HepG2 (cell line): ENCODE results near the gene CCDC69. TPM values are rescaled to one million over a fixed set of nuclear protein-coding genes. Genes with fewer than 3 reads are reported as not detected.

Experiments used
- ATAC-seq: fragments of 200-7000 bp; cut with Tn5 transposase; 3 replicates; pipeline ENCODE4 v1.9.1; 2020; ENCODE audit warnings: mild to moderate bottlenecking, moderate library complexity
- BruUV-seq: library from RNA; stranded (reverse); fragments of 400-500 nt; replicated peaks from 2 replicates; lab custom pipeline; 2021; lab: Mats Ljungman, UMichigan
- CTCF ChIA-PET: fragments of 300-600 bp; formaldehyde crosslinking; extraction: SDS; loops from one replicate; lab custom pipeline; 2021; ENCODE audit warnings: low total read pairs, inconsistent platforms, low intra/inter-chr PET ratio; lab: Yijun Ruan, JAX
- POLR2A ChIA-PET: fragments of 350-600 bp; sonication (Branson Sonifier 250); formaldehyde crosslinking; loops from one replicate; lab custom pipeline; 2020; ENCODE audit warnings: antibody characterized with exemption, inconsistent platforms; lab: Yijun Ruan, JAX
- DNase-seq: peaks from one replicate; pipeline ENCODE4 v3.0.0-alpha.2; 2015; ENCODE audit warnings: low spot score
- FAIRE-seq: peaks from 3 replicates; lab custom pipeline; 2011; peaks lifted over from hg19 to GRCh38; lab: Jason Lieb, UNC
- H2AFZ ChIP-seq: one replicate; pipeline ENCODE4 v1.6.1; 2011; ENCODE audit warnings: low read length, inconsistent platforms
- H3K27ac ChIP-seq: fragments of 300-600 bp; 3 replicates; pipeline ENCODE4 v1.8.0; 2011; ENCODE audit warnings: mixed run types, mild to moderate bottlenecking, mixed read lengths, low read length, inconsistent platforms; ENCODE audit not compliant: insufficient read depth; ENCODE audit errors: extremely low read length
- H3K27me3 ChIP-seq, 2 experiments: fragments of 200-600 bp in 1 of 2; 2 replicates in 1 of 2; 3 replicates in 1 of 2; pipeline versions ENCODE4 v1.6.0 to v1.8.0; 2011; ENCODE audit warnings: low read length in 2 of 2, mild to moderate bottlenecking in 2 of 2, moderate library complexity in 2 of 2, inconsistent platforms in 1 of 2; ENCODE audit not compliant: insufficient read depth in 2 of 2, control insufficient read depth in 1 of 2
- H3K36me3 ChIP-seq, 2 experiments: fragments of 200-600 bp in 1 of 2; replicated peaks in 1 of 2; 2 replicates in 1 of 2; 3 replicates in 1 of 2; pipeline versions ENCODE4 v1.5.1 to v1.8.0; 2011; ENCODE audit warnings: low read length in 2 of 2, inconsistent platforms in 1 of 2; ENCODE audit not compliant: insufficient read depth in 2 of 2, control insufficient read depth in 1 of 2
- H3K4me1 ChIP-seq: 2 replicates; pipeline ENCODE4 v1.5.1; 2012; ENCODE audit warnings: low read length, inconsistent platforms; ENCODE audit not compliant: insufficient read depth
- H3K4me2 ChIP-seq: 2 replicates; pipeline ENCODE4 v1.6.0; 2011; ENCODE audit warnings: low read depth, low read length, inconsistent platforms
- H3K4me3 ChIP-seq, 3 experiments: fragments of 200-600 bp in 1 of 3; sonication (generic), shearing (Covaris generic) in 1 of 3; replicated peaks in 1 of 3; 2 replicates each; pipeline ENCODE4 v1.5.1; 2011 to 2016; ENCODE audit warnings: low read length in 3 of 3, inconsistent platforms in 2 of 3, low read depth in 2 of 3, mild to moderate bottlenecking in 2 of 3, control low read depth in 1 of 3, mixed read lengths in 1 of 3; ENCODE audit not compliant: insufficient read depth in 1 of 3
- H3K79me2 ChIP-seq: one replicate; pipeline ENCODE4 v1.6.1; 2011; ENCODE audit warnings: low read length, inconsistent platforms; ENCODE audit not compliant: insufficient read depth
- H3K9ac ChIP-seq: 2 replicates; pipeline ENCODE4 v1.6.0; 2011; ENCODE audit warnings: mild to moderate bottlenecking, low read depth, low read length, inconsistent platforms; ENCODE audit not compliant: insufficient read depth
- H3K9me3 ChIP-seq: 2 replicates; pipeline ENCODE4 v1.5.1; 2012; ENCODE audit warnings: mild to moderate bottlenecking, low read length
- H4K20me1 ChIP-seq: 2 replicates; pipeline ENCODE4 v1.6.0; 2011; ENCODE audit warnings: inconsistent platforms, mild to moderate bottlenecking, low read length, moderate library complexity; ENCODE audit not compliant: insufficient read depth
- KLF15 ChIP-seq: sonication (generic); formaldehyde crosslinking; IDR thresholded peaks from 2 replicates; pipeline ENCODE4 v1.8.1; 2023; ENCODE audit warnings: borderline replicate concordance, mild to moderate bottlenecking, inconsistent platforms, missing genetic modification reagents, mixed read lengths
- MTA1 ChIP-seq: sonication (generic); formaldehyde crosslinking; IDR thresholded peaks from 2 replicates; pipeline ENCODE4 v1.4.0; 2020; ENCODE audit warnings: missing genetic modification reagents, mild to moderate bottlenecking, borderline replicate concordance
- RFX5 ChIP-seq: IDR thresholded peaks from 2 replicates; pipeline ENCODE4 v1.6.1; 2011; ENCODE audit warnings: low read depth, low read length, improper control_type of control experiment
- SMARCE1 ChIP-seq: fragments of 450-650 bp; IDR thresholded peaks from 2 replicates; pipeline ENCODE4 v1.6.1; 2017; ENCODE audit warnings: borderline replicate concordance
- ZNF263 ChIP-seq: sonication (generic); formaldehyde crosslinking; IDR thresholded peaks from 2 replicates; pipeline ENCODE4 v1.4.0; 2020; ENCODE audit warnings: missing genetic modification reagents
- ZNF556 ChIP-seq: sonication (generic); formaldehyde crosslinking; IDR thresholded peaks from 2 replicates; pipeline ENCODE4 v1.4.0; 2020; ENCODE audit warnings: mild to moderate bottlenecking, missing genetic modification reagents, borderline replicate concordance
- ZNF766 ChIP-seq: sonication (generic); formaldehyde crosslinking; IDR thresholded peaks from 2 replicates; pipeline ENCODE4 v1.5.0; 2020; ENCODE audit warnings: missing genetic modification reagents, borderline replicate concordance
- WGBS: methylation state at CpG from one replicate; pipeline ENCODE4 v1.1.6; 2017; ENCODE audit warnings: low lambda C conversion rate; 5-methylcytosine and 5-hydroxymethylcytosine counted together
- in situ Hi-C: cut with HindIII; loops from 2 replicates; pipeline ENCODE4 v1.10.0; 2017; ENCODE audit warnings: low pct_unique_long_range_greater_than_20kb; ENCODE audit not compliant: extremely low pct_ligation_motif_present
- intact Hi-C: fragments of 100-400 bp; cut with micrococcal nuclease; formaldehyde crosslinking; loops from one replicate; pipeline ENCODE4 v1.10.0; 2022; ENCODE audit not compliant: unreplicated experiment
- polyA plus RNA-seq, 8 experiments: library from polyadenylated mRNA; depleted of rRNA in 3 of 8; stranded (reverse) in 7 of 8; unstranded in 1 of 8; fragments of >200 nt; fragmentation: Illumina TruSeq in 4 of 8; extraction: Trizol in 4 of 8; gene quantifications; 2 replicates each; pipeline versions ENCODE4 v1.2.1 to v1.2.3, GENCODE V29; 2011 to 2016; ENCODE audit warnings: low read depth in 4 of 8, missing spikeins in 1 of 8, mixed read lengths in 1 of 8; ENCODE audit not compliant: insufficient read depth in 1 of 8
- total RNA-seq, 5 experiments: library from RNA; depleted of rRNA; stranded (reverse); fragments of >200 nt; fragmentation: Illumina TruSeq; extraction: Trizol; gene quantifications; 2 replicates each; pipeline ENCODE4 v1.2.3, GENCODE V29; 2016; ENCODE audit warnings: low read depth in 1 of 5
- TF ChIP-seq, protein P1 (sequence below): sonication (generic); formaldehyde crosslinking; IDR thresholded peaks from 2 replicates; pipeline ENCODE4 v1.4.0; 2020; ENCODE audit warnings: mild to moderate bottlenecking, missing genetic modification reagents
- TF ChIP-seq, protein P2 (sequence below): sonication (generic); formaldehyde crosslinking; IDR thresholded peaks from 2 replicates; pipeline ENCODE4 v1.8.0; 2022; ENCODE audit warnings: missing genetic modification reagents, mild to moderate bottlenecking, moderate library complexity, borderline replicate concordance
- TF ChIP-seq, protein P3 (sequence below): sonication (generic); formaldehyde crosslinking; IDR thresholded peaks from 2 replicates; pipeline ENCODE4 v1.5.1; 2020; ENCODE audit warnings: missing genetic modification reagents, mild to moderate bottlenecking, borderline replicate concordance
- TF ChIP-seq, protein P4 (sequence below): sonication (generic); formaldehyde crosslinking; IDR thresholded peaks from 2 replicates; pipeline ENCODE4 v1.4.0; 2020; ENCODE audit warnings: missing genetic modification reagents, borderline replicate concordance

The CCDC69 gene
- total and polyA plus RNA-seq, 2 of the 13 experiments (the other 11 are each of a cell fraction or from before 2014, with no cell fraction given): 12.2 to 45.2 TPM

DNA sequence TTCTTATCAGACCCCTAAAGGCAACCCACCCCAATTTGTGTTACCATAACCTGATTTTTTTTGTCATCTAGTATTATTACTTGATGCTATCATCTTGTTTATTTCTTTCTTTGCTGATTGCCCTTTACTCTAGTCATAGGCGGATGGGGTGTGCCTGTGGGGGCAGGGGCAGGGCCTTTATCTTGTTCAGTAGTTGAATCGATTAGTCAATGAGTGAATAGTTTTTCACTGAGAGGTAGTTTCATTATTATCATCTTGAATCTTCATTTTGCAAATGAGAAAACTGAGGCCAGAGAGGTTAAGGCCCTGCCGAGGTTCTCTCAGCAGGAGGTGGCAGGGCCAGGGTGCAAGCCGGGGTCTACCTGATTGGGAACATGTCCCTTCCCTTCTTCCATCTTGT is 19.7 kb upstream of the CCDC69 start:
- peaks cover 2 to 5% of the 10 kb centered on the region in 2 experiments; a peak in 2 of 5 replicates for H3K27me3 ChIP-seq

DNA sequence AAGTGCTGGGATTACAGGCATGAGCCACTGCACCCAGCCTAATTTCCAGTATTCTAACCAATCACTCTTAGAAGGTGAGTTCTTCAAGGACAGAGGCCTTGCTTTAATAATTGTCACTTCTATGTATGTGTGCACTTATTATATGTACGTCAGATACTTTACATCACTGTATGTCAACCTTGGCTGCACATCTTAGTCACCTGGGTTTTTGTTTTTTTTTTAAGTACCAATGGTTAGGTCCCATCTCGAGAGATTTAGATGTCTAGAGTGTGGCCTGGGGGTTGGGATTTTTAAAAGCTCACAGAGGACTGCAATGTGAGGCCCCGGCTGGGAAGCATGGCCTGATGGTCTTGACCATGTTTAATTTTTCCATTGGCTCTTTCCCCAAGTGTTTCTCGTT is 19.2 kb upstream of the CCDC69 start:
- POLR2A ChIA-PET: interaction anchor here (1.8 kb wide), 1 partner anchor 9 kb away, joined by 5 read pairs; the partner anchor contains the start of gene GM2A
- Histone ChIP-seq H3K9ac (no peak overlapping the region), H3K4me1 (peaks cover 17% of the 10 kb centered on the region), H3K9me3 (no peaks in the 10 kb centered on the region)
- no peak for DNase-seq
- no peak for TF ChIP-seq KLF15
- no peak for TF ChIP-seq RFX5
- TF ChIP-seq, protein P1, sequence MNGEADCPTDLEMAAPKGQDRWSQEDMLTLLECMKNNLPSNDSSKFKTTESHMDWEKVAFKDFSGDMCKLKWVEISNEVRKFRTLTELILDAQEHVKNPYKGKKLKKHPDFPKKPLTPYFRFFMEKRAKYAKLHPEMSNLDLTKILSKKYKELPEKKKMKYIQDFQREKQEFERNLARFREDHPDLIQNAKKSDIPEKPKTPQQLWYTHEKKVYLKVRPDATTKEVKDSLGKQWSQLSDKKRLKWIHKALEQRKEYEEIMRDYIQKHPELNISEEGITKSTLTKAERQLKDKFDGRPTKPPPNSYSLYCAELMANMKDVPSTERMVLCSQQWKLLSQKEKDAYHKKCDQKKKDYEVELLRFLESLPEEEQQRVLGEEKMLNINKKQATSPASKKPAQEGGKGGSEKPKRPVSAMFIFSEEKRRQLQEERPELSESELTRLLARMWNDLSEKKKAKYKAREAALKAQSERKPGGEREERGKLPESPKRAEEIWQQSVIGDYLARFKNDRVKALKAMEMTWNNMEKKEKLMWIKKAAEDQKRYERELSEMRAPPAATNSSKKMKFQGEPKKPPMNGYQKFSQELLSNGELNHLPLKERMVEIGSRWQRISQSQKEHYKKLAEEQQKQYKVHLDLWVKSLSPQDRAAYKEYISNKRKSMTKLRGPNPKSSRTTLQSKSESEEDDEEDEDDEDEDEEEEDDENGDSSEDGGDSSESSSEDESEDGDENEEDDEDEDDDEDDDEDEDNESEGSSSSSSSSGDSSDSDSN (CRISPR knock-in tag): no peak
- TF ChIP-seq ZNF556: no peak
- TF ChIP-seq, protein P2, sequence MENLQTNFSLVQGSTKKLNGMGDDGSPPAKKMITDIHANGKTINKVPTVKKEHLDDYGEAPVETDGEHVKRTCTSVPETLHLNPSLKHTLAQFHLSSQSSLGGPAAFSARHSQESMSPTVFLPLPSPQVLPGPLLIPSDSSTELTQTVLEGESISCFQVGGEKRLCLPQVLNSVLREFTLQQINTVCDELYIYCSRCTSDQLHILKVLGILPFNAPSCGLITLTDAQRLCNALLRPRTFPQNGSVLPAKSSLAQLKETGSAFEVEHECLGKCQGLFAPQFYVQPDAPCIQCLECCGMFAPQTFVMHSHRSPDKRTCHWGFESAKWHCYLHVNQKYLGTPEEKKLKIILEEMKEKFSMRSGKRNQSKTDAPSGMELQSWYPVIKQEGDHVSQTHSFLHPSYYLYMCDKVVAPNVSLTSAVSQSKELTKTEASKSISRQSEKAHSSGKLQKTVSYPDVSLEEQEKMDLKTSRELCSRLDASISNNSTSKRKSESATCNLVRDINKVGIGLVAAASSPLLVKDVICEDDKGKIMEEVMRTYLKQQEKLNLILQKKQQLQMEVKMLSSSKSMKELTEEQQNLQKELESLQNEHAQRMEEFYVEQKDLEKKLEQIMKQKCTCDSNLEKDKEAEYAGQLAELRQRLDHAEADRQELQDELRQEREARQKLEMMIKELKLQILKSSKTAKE (CRISPR knock-in tag): no peak
- TF ChIP-seq SMARCE1: no peak
- TF ChIP-seq, protein P3, sequence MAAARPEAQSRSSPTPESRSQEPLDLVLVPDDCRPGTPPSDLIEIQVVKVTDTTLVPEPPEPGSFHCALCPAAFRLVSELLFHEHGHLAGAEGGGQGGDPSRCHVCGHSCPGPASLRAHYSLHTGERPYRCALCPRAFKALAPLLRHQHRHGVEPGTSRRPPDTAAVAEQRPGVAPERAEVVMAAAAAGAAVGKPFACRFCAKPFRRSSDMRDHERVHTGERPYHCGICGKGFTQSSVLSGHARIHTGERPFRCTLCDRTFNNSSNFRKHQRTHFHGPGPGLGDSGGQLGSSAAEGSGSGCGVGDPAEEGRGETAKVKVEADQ (CRISPR knock-in tag): no peak
- TF ChIP-seq MTA1 (CRISPR knock-in tag): no peak
- TF ChIP-seq, protein P4, sequence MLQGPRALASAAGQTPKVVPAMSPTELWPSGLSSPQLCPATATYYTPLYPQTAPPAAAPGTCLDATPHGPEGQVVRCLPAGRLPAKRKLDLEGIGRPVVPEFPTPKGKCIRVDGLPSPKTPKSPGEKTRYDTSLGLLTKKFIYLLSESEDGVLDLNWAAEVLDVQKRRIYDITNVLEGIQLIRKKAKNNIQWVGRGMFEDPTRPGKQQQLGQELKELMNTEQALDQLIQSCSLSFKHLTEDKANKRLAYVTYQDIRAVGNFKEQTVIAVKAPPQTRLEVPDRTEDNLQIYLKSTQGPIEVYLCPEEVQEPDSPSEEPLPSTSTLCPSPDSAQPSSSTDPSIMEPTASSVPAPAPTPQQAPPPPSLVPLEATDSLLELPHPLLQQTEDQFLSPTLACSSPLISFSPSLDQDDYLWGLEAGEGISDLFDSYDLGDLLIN (CRISPR knock-in tag): no peak
- TF ChIP-seq, all 625 proteins: peak for 0
- H3K27me3 ChIP-seq: peaks cover 2 to 7% of the 10 kb centered on the region in 2 experiments; a peak in 2 of 5 replicates
- no peak overlapping the region for H2AFZ ChIP-seq
- intact Hi-C loops: no loop called here
- H3K27ac ChIP-seq: no peak overlapping the region
- no peak overlapping the region for H3K4me2 ChIP-seq
- H3K36me3 ChIP-seq: no peaks in the 10 kb centered on the region
- ATAC-seq (no peak), FAIRE-seq (no peak)
- H3K79me2 ChIP-seq: no peaks in the 10 kb centered on the region
- in situ Hi-C loops: loop anchor here (10.0 kb wide), 1 partner anchor 198 kb away; no protein-coding TSS in a partner anchor
- no peak overlapping the region for H3K4me3 ChIP-seq
- 47% methylated on average over 4 of the region's 4 CpGs for WGBS
- CTCF ChIA-PET: no interaction called here
- no TSS peak for BruUV-seq
- no peaks in the 10 kb centered on the region for H4K20me1 ChIP-seq

More for the DNA sequence above, 19.7 kb upstream of the CCDC69 start:
- 70% methylated on average over 4 of the region's 4 CpGs for WGBS
- no peak for TF ChIP-seq ZNF766 (CRISPR knock-in tag)
- TF ChIP-seq ZNF263 (CRISPR knock-in tag): no peak
- TF ChIP-seq, all 625 proteins: peak for 0
- no peak overlapping the region for H3K9ac ChIP-seq
- CTCF ChIA-PET: no interaction called here
- no peak for ATAC-seq
- no peak overlapping the region for H2AFZ ChIP-seq
- intact Hi-C loops: no loop called here
- peaks cover 15% of the 10 kb centered on the region for H3K4me1 ChIP-seq
- H3K9me3 ChIP-seq: no peaks in the 10 kb centered on the region
- POLR2A ChIA-PET: interaction anchor here (1.8 kb wide), 1 partner anchor 9 kb away, joined by 5 read pairs; the partner anchor contains the start of gene GM2A
- no peak for DNase-seq
- in situ Hi-C loops: loop anchor here (10.0 kb wide), 1 partner anchor 199 kb away; no protein-coding TSS in a partner anchor
- H3K4me3 ChIP-seq: no peak overlapping the region
- no peak overlapping the region for H3K4me2 ChIP-seq
- H3K79me2 ChIP-seq: no peaks in the 10 kb centered on the region
- FAIRE-seq: no peak
- H4K20me1 ChIP-seq: no peaks in the 10 kb centered on the region
- BruUV-seq: no TSS peak
- H3K27ac ChIP-seq: no peak overlapping the region
- H3K36me3 ChIP-seq: no peaks in the 10 kb centered on the region
